H1 (cell line): ENCODE data around the gene CERS3.

Source experiments
- CTBP2 ChIP-seq: IDR thresholded peaks from 2 replicates; pipeline ENCODE4 v1.7.0; 2011; ENCODE audit warnings: borderline replicate concordance, mild to moderate bottlenecking, moderate library complexity, mixed read lengths, low read length; ENCODE audit not compliant: insufficient read depth, insufficient read length
- MAX ChIP-seq: IDR thresholded peaks from 2 replicates; pipeline ENCODE4 v1.6.1; 2012; ENCODE audit warnings: inconsistent platforms
- POLR2A ChIP-seq, 2 experiments: IDR thresholded peaks; 1 replicate in 1 of 2; 2 replicates in 1 of 2; pipeline ENCODE4 v1.6.1; 2011; ENCODE audit warnings: low read depth in 2 of 2, low read length in 2 of 2, mild to moderate bottlenecking in 2 of 2; ENCODE audit errors: control extremely low read depth in 1 of 2

DNA sequence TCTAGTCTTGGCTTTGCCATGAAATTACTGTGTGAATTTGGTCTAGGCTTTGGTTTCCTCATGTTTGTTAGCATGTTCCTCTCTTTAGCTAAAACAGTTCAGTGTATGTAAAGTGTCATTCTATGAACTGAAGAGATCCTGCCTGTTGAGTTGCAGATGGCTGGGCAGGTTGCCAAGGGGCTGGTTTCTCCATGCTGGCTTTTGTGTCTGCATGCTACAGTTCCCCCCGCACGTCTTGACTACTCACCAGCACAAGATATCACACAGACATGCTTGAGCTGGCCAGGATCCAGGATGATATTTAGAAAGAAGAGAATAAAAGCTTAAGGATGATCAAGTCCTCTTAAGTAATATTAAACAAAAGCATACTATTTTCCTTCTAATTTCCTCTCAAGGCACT lies 90.2 kb downstream of the CERS3 start:
- no peak for TF ChIP-seq CTBP2
- no peak for TF ChIP-seq POLR2A (IDR thresholded peaks at IDR 0.05; ENCODE audit: control extremely low read depth in 1 of 2, low read depth in 2 of 2, low read length in 2 of 2)
- no peak for TF ChIP-seq MAX
